ENCODE data around the gene CNKSR2. TPM values are rescaled to one million over a fixed set of nuclear protein-coding genes. Genes with fewer than 3 reads are reported as not detected.

CNKSR2 gene
- total and polyA plus RNA-seq, 2 experiments from 2014 or later, result 1.5 to 10.3 TPM

DNA sequence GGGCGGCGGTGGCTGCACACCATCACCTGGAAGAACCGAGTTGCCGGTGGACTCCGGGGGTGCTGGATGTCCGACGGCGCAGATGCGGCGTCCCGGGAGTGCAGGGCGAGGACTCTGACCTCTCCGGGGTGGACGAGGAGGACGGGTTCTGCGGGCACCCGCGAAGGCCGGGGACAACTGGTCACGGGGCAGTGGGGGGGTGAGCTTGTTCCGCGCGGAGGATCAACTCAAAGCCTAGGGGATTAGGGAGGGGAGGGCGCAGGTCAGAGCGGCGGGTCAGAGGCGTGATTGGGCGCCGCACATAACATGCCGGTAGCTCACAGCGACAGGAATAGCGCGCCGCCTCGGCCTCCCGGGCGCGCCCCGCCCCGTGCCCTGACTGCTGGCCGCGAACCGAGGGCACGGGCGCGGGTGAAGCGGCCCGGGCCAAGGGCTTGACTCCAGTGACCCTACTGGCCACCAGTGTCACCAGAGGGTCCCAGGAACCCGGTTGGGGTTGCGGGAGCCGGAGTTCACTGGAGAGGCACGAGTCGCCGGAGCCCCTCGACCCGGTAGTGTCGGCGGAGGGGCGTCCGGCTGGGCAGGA lies 284.0 kb downstream of the CNKSR2 start, which contains the start of gene KLHL34:
TSS of gene KLHL34 (minus strand) at position 179 of the 586 bp plus-strand sequence. CDS start 542 bp downstream, outside the sequence.
- DNase-seq (ENCODE audit: low spot score), result no peak
- no peak within 1 kb of the TSS for H3K27ac ChIP-seq
- 94% methylated on average over 39 of the region's 60 CpGs for whole genome bisulfite sequencing (ENCODE audit: low lambda C conversion rate, missing lambda C conversion rate)

DNA sequence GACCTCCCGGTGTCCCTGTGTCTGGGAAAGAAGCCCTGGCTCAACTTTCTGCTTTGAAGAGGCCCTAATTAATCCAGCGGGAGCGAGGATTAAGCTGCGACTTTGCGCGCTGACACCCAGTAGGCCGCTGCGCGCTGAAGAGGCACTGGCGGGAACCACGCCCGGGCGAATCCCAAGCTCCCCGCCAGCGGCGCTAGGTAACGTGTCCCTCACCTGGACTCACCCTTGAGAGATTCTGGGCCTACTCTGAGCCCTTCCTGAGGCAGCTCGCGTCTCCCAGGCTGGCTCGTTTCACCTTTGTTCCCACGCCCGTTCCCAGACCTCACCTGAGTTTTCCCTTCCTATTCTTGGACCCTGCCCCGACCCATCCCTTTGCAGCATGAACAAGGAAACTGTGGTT lies 284.5 kb downstream of the CNKSR2 start:
- Histone ChIP-seq H3K4me1 (ENCODE audit: insufficient read depth) (no peaks in the 10 kb centered on the region), H3K4me2 (no peak overlapping the region), H3K27ac (no peak overlapping the region), H4K20me1 (ENCODE audit: insufficient read depth, poor library complexity, severe bottlenecking) (no peaks in the 10 kb centered on the region), H3K9me3 (ENCODE audit: low read depth) (no peaks in the 10 kb centered on the region), H3K4me3 (no peak overlapping the region), H3K27me3 (no peaks in the 10 kb centered on the region), H3K36me3 (replicated peaks; ENCODE audit: insufficient read depth, low read depth) (no peaks in the 10 kb centered on the region), H3K9me2 (replicated peaks; ENCODE audit: insufficient read depth) (no peaks in the 10 kb centered on the region), H2AFZ (no peak overlapping the region), H3K79me2 (no peaks in the 10 kb centered on the region)
- WGBS (ENCODE audit: low lambda C conversion rate, missing lambda C conversion rate), result 92% methylated on average over 23 of the region's 23 CpGs
- no peak for TF ChIP-seq EZH2 (IDR thresholded peaks at IDR 0.05; ENCODE audit: borderline replicate concordance)
- TF ChIP-seq EZH2phosphoT487 (IDR thresholded peaks at IDR 0.05; ENCODE audit: low read depth, severe bottlenecking, unreplicated experiment), result no peak
- TF ChIP-seq, protein P1, sequence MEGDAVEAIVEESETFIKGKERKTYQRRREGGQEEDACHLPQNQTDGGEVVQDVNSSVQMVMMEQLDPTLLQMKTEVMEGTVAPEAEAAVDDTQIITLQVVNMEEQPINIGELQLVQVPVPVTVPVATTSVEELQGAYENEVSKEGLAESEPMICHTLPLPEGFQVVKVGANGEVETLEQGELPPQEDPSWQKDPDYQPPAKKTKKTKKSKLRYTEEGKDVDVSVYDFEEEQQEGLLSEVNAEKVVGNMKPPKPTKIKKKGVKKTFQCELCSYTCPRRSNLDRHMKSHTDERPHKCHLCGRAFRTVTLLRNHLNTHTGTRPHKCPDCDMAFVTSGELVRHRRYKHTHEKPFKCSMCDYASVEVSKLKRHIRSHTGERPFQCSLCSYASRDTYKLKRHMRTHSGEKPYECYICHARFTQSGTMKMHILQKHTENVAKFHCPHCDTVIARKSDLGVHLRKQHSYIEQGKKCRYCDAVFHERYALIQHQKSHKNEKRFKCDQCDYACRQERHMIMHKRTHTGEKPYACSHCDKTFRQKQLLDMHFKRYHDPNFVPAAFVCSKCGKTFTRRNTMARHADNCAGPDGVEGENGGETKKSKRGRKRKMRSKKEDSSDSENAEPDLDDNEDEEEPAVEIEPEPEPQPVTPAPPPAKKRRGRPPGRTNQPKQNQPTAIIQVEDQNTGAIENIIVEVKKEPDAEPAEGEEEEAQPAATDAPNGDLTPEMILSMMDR (IDR thresholded peaks at IDR 0.05; ENCODE audit: poor library complexity), result no peak
- DNase-seq (ENCODE audit: low spot score), result no peak

More for the DNA sequence above, 284.0 kb downstream of the CNKSR2 start, which contains the start of gene KLHL34:
- Histone ChIP-seq H3K4me3 (no peak within 1 kb of the TSS), H3K79me2 (no peaks in the 10 kb centered on the region), H3K4me1 (ENCODE audit: insufficient read depth) (no peaks in the 10 kb centered on the region), H3K27me3 (no peaks in the 10 kb centered on the region), H3K9me2 (replicated peaks; ENCODE audit: insufficient read depth) (no peaks in the 10 kb centered on the region), H3K4me2 (no peak within 1 kb of the TSS), H3K9me3 (ENCODE audit: low read depth) (no peaks in the 10 kb centered on the region), H2AFZ (no peak within 1 kb of the TSS), H3K36me3 (replicated peaks; ENCODE audit: insufficient read depth, low read depth) (no peaks in the 10 kb centered on the region), H4K20me1 (ENCODE audit: insufficient read depth, poor library complexity, severe bottlenecking) (no peaks in the 10 kb centered on the region)
- no peak for TF ChIP-seq EZH2phosphoT487 (IDR thresholded peaks at IDR 0.05; ENCODE audit: low read depth, severe bottlenecking, unreplicated experiment)
- no peak for TF ChIP-seq EZH2 (IDR thresholded peaks at IDR 0.05; ENCODE audit: borderline replicate concordance)
- TF ChIP-seq, protein P1 (IDR thresholded peaks at IDR 0.05; ENCODE audit: poor library complexity), result no peak

DNA sequence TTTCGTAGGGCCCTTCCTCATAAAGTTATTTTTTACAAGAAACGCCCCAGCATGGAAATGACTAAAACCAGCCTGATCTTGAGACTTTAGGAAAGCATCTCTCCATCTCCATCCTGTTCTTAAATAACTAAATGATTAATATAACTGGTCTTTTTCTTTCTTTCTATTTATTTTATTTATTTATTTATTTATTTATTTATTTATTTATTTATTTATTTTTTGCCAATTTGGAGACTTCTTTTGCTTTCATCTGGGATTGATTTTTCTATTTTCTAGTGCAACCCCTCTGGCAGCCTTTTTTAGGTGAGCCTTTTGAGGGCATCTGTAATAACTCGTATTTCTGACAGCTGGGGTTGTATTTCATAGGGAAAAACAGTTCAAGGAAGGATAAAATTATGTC lies 285.1 kb downstream of the CNKSR2 start:
- DNase-seq (ENCODE audit: low spot score), result no peak
- H3K9me3 ChIP-seq (ENCODE audit: low read depth), result no peaks in the 10 kb centered on the region
- H3K36me3 ChIP-seq (replicated peaks; ENCODE audit: insufficient read depth, low read depth), result no peaks in the 10 kb centered on the region
- no peaks in the 10 kb centered on the region for H3K27me3 ChIP-seq
- H2AFZ ChIP-seq, result no peak overlapping the region
- no peaks in the 10 kb centered on the region for H3K9me2 ChIP-seq (replicated peaks; ENCODE audit: insufficient read depth)
- no peak overlapping the region for H3K4me3 ChIP-seq
- H3K4me2 ChIP-seq, result no peak overlapping the region
- TF ChIP-seq EZH2phosphoT487 (IDR thresholded peaks at IDR 0.05; ENCODE audit: low read depth, severe bottlenecking, unreplicated experiment) (no peak), EZH2 (IDR thresholded peaks at IDR 0.05; ENCODE audit: borderline replicate concordance) (no peak)
- TF ChIP-seq, protein P1 (IDR thresholded peaks at IDR 0.05; ENCODE audit: poor library complexity), result no peak
- WGBS (ENCODE audit: low lambda C conversion rate, missing lambda C conversion rate), result 64% methylated on average over 3 of the region's 3 CpGs
- no peak overlapping the region for H3K27ac ChIP-seq
- H3K4me1 ChIP-seq (ENCODE audit: insufficient read depth), result no peaks in the 10 kb centered on the region
- no peaks in the 10 kb centered on the region for H3K79me2 ChIP-seq
- no peaks in the 10 kb centered on the region for H4K20me1 ChIP-seq (ENCODE audit: insufficient read depth, poor library complexity, severe bottlenecking)

Measured in hepatocyte (in vitro differentiated cells).